HepG2 (cell line): ENCODE measurements around the gene SEPHS2. TPM values are rescaled to one million over a fixed set of nuclear protein-coding genes. Genes with fewer than 3 reads are reported as not detected.

Experiments used
- ATAC-seq: fragments of 200-7000 bp; cut with Tn5 transposase; 3 replicates; pipeline ENCODE4 v1.9.1; 2020; ENCODE audit warnings: mild to moderate bottlenecking, moderate library complexity
- BruUV-seq: library from RNA; stranded (reverse); fragments of 400-500 nt; replicated peaks from 2 replicates; lab custom pipeline; 2021; lab: Mats Ljungman, UMichigan
- CTCF ChIA-PET: fragments of 300-600 bp; formaldehyde crosslinking; extraction: SDS; loops from one replicate; lab custom pipeline; 2021; ENCODE audit warnings: low total read pairs, inconsistent platforms, low intra/inter-chr PET ratio; lab: Yijun Ruan, JAX
- POLR2A ChIA-PET: fragments of 350-600 bp; sonication (Branson Sonifier 250); formaldehyde crosslinking; loops from one replicate; lab custom pipeline; 2020; ENCODE audit warnings: antibody characterized with exemption, inconsistent platforms; lab: Yijun Ruan, JAX
- DNase-seq: peaks from one replicate; pipeline ENCODE4 v3.0.0-alpha.2; 2015; ENCODE audit warnings: low spot score
- FAIRE-seq: peaks from 3 replicates; lab custom pipeline; 2011; peaks lifted over from hg19 to GRCh38; lab: Jason Lieb, UNC
- H2AFZ ChIP-seq: one replicate; pipeline ENCODE4 v1.6.1; 2011; ENCODE audit warnings: low read length, inconsistent platforms
- H3K27ac ChIP-seq: fragments of 300-600 bp; 3 replicates; pipeline ENCODE4 v1.8.0; 2011; ENCODE audit warnings: mixed run types, mild to moderate bottlenecking, mixed read lengths, low read length, inconsistent platforms; ENCODE audit not compliant: insufficient read depth; ENCODE audit errors: extremely low read length
- H3K27me3 ChIP-seq, 2 experiments: fragments of 200-600 bp in 1 of 2; 2 replicates in 1 of 2; 3 replicates in 1 of 2; pipeline versions ENCODE4 v1.6.0 to v1.8.0; 2011; ENCODE audit warnings: low read length in 2 of 2, mild to moderate bottlenecking in 2 of 2, moderate library complexity in 2 of 2, inconsistent platforms in 1 of 2; ENCODE audit not compliant: insufficient read depth in 2 of 2, control insufficient read depth in 1 of 2
- H3K36me3 ChIP-seq, 2 experiments: fragments of 200-600 bp in 1 of 2; replicated peaks in 1 of 2; 2 replicates in 1 of 2; 3 replicates in 1 of 2; pipeline versions ENCODE4 v1.5.1 to v1.8.0; 2011; ENCODE audit warnings: low read length in 2 of 2, inconsistent platforms in 1 of 2; ENCODE audit not compliant: insufficient read depth in 2 of 2, control insufficient read depth in 1 of 2
- H3K4me1 ChIP-seq: 2 replicates; pipeline ENCODE4 v1.5.1; 2012; ENCODE audit warnings: low read length, inconsistent platforms; ENCODE audit not compliant: insufficient read depth
- H3K4me2 ChIP-seq: 2 replicates; pipeline ENCODE4 v1.6.0; 2011; ENCODE audit warnings: low read depth, low read length, inconsistent platforms
- H3K4me3 ChIP-seq, 3 experiments: fragments of 200-600 bp in 1 of 3; sonication (generic), shearing (Covaris generic) in 1 of 3; replicated peaks in 1 of 3; 2 replicates each; pipeline ENCODE4 v1.5.1; 2011 to 2016; ENCODE audit warnings: low read length in 3 of 3, inconsistent platforms in 2 of 3, low read depth in 2 of 3, mild to moderate bottlenecking in 2 of 3, control low read depth in 1 of 3, mixed read lengths in 1 of 3; ENCODE audit not compliant: insufficient read depth in 1 of 3
- H3K79me2 ChIP-seq: one replicate; pipeline ENCODE4 v1.6.1; 2011; ENCODE audit warnings: low read length, inconsistent platforms; ENCODE audit not compliant: insufficient read depth
- H3K9ac ChIP-seq: 2 replicates; pipeline ENCODE4 v1.6.0; 2011; ENCODE audit warnings: mild to moderate bottlenecking, low read depth, low read length, inconsistent platforms; ENCODE audit not compliant: insufficient read depth
- H3K9me3 ChIP-seq: 2 replicates; pipeline ENCODE4 v1.5.1; 2012; ENCODE audit warnings: mild to moderate bottlenecking, low read length
- H4K20me1 ChIP-seq: 2 replicates; pipeline ENCODE4 v1.6.0; 2011; ENCODE audit warnings: inconsistent platforms, mild to moderate bottlenecking, low read length, moderate library complexity; ENCODE audit not compliant: insufficient read depth
- BRCA1 ChIP-seq: sonication (generic); formaldehyde crosslinking; IDR thresholded peaks from 2 replicates; pipeline ENCODE4 v1.4.0; 2020; ENCODE audit warnings: missing genetic modification reagents
- CEBPZ ChIP-seq: IDR thresholded peaks from 2 replicates; pipeline ENCODE4 v1.6.1; 2012; ENCODE audit warnings: low read length, improper control_type of control experiment
- FOXJ3 ChIP-seq: sonication (generic); formaldehyde crosslinking; IDR thresholded peaks from 2 replicates; pipeline ENCODE4 v1.4.0; 2020; ENCODE audit warnings: missing genetic modification reagents, mild to moderate bottlenecking, borderline replicate concordance
- GATAD2A ChIP-seq: IDR thresholded peaks from 2 replicates; pipeline ENCODE4 v1.6.1; 2016
- GFI1 ChIP-seq: sonication (generic); formaldehyde crosslinking; IDR thresholded peaks from 2 replicates; pipeline ENCODE4 v1.5.0; 2020; ENCODE audit warnings: missing genetic modification reagents, mild to moderate bottlenecking, borderline replicate concordance
- ISL2 ChIP-seq: sonication (generic); formaldehyde crosslinking; IDR thresholded peaks from 2 replicates; pipeline ENCODE4 v1.5.0; 2020; ENCODE audit warnings: missing genetic modification reagents
- JUN ChIP-seq: sonication (generic); formaldehyde crosslinking; IDR thresholded peaks from 2 replicates; pipeline ENCODE4 v1.4.0; 2020; ENCODE audit warnings: mild to moderate bottlenecking, missing genetic modification reagents
- PLRG1 ChIP-seq: fragments of 450-650 bp; conservative IDR thresholded peaks from 2 replicates; pipeline ENCODE4 v1.6.1; 2016
- SRF ChIP-seq: IDR thresholded peaks from 2 replicates; pipeline ENCODE4 v1.6.1; 2011; ENCODE audit warnings: mild to moderate bottlenecking, low read depth, low read length, moderate library complexity
- SSRP1 ChIP-seq: IDR thresholded peaks from 2 replicates; pipeline ENCODE4 v1.6.1; 2016; ENCODE audit warnings: control low read depth
- THAP11 ChIP-seq: IDR thresholded peaks from 2 replicates; pipeline ENCODE4 v1.6.1; 2016; ENCODE audit warnings: missing biosample characterization, missing genetic modification reagents
- ZBED4 ChIP-seq: sonication (generic); formaldehyde crosslinking; IDR thresholded peaks from 2 replicates; pipeline ENCODE4 v1.4.0; 2020; ENCODE audit warnings: missing genetic modification reagents, borderline replicate concordance
- ZFY ChIP-seq: sonication (generic); formaldehyde crosslinking; IDR thresholded peaks from 2 replicates; pipeline ENCODE4 v1.4.0; 2020; ENCODE audit warnings: missing genetic modification reagents
- ZNF264 ChIP-seq: sonication (generic); formaldehyde crosslinking; IDR thresholded peaks from 2 replicates; pipeline ENCODE4 v1.4.0; 2020; ENCODE audit warnings: missing genetic modification reagents
- ZNF772 ChIP-seq: sonication (generic); formaldehyde crosslinking; IDR thresholded peaks from 2 replicates; pipeline ENCODE4 v1.5.0; 2020; ENCODE audit warnings: mild to moderate bottlenecking, missing genetic modification reagents
- ZSCAN21 ChIP-seq: sonication (generic); formaldehyde crosslinking; IDR thresholded peaks from 2 replicates; pipeline ENCODE4 v1.8.0; 2022; ENCODE audit warnings: mild to moderate bottlenecking, missing genetic modification reagents, moderate library complexity, borderline replicate concordance
- WGBS: methylation state at CpG from one replicate; pipeline ENCODE4 v1.1.6; 2017; ENCODE audit warnings: low lambda C conversion rate; 5-methylcytosine and 5-hydroxymethylcytosine counted together
- in situ Hi-C: cut with HindIII; loops from 2 replicates; pipeline ENCODE4 v1.10.0; 2017; ENCODE audit warnings: low pct_unique_long_range_greater_than_20kb; ENCODE audit not compliant: extremely low pct_ligation_motif_present
- intact Hi-C: fragments of 100-400 bp; cut with micrococcal nuclease; formaldehyde crosslinking; loops from one replicate; pipeline ENCODE4 v1.10.0; 2022; ENCODE audit not compliant: unreplicated experiment
- polyA plus RNA-seq, 8 experiments: library from polyadenylated mRNA; depleted of rRNA in 3 of 8; stranded (reverse) in 7 of 8; unstranded in 1 of 8; fragments of >200 nt; fragmentation: Illumina TruSeq in 4 of 8; extraction: Trizol in 4 of 8; gene quantifications; 2 replicates each; pipeline versions ENCODE4 v1.2.1 to v1.2.3, GENCODE V29; 2011 to 2016; ENCODE audit warnings: low read depth in 4 of 8, missing spikeins in 1 of 8, mixed read lengths in 1 of 8; ENCODE audit not compliant: insufficient read depth in 1 of 8
- total RNA-seq, 5 experiments: library from RNA; depleted of rRNA; stranded (reverse); fragments of >200 nt; fragmentation: Illumina TruSeq; extraction: Trizol; gene quantifications; 2 replicates each; pipeline ENCODE4 v1.2.3, GENCODE V29; 2016; ENCODE audit warnings: low read depth in 1 of 5

Gene SEPHS2
- total and polyA plus RNA-seq, 2 of the 13 experiments (the other 11 are each of a cell fraction or from before 2014, with no cell fraction given): 20.7 to 127 TPM

GRCh38 chr16:30409125-30410060, 36.3 kb downstream of the SEPHS2 start:
- peaks cover 39% of the 10 kb centered on the region for H3K4me1 ChIP-seq
- ATAC-seq (peak; percentile 76), FAIRE-seq (peak; percentile 64), DNase-seq (peak; percentile 90)
- no peaks in the 10 kb centered on the region for H3K27me3 ChIP-seq
- no peak overlapping the region for H3K9ac ChIP-seq
- intact Hi-C loops (loop anchor here (1.0 to 2.0 kb wide), 3 partner anchors 9 to 55 kb away; partner anchors contain the start of genes CD2BP2 and ZNF48), in situ Hi-C loops (no loop called here)
- peaks cover 13% of the 10 kb centered on the region for H3K79me2 ChIP-seq
- BruUV-seq: no TSS peak
- H4K20me1 ChIP-seq: no peaks in the 10 kb centered on the region
- ChIA-PET CTCF (interaction anchor here (0.6 to 2.3 kb wide), 9 partner anchors 13 to 297 kb away, joined by 3 to 20 read pairs (median 4); partner anchors contain the start of genes DCTPP1, TBC1D10B and ZNF48), POLR2A (interaction anchor here (0.5 to 4.9 kb wide), 22 partner anchors 9 to 318 kb away, joined by 3 to 70 read pairs (median 4); partner anchors contain the start of genes CD2BP2, DCTPP1, SEPHS2 and TBC1D10B)
- 50% methylated on average over 14 of the region's 15 CpGs for WGBS
- peak overlapping the region; percentile 55 for H3K4me2 ChIP-seq
- no peak overlapping the region for H2AFZ ChIP-seq
- H3K9me3 ChIP-seq: no peaks in the 10 kb centered on the region
- H3K27ac ChIP-seq: peak overlapping the region; percentile 17
- H3K4me3 ChIP-seq: peak overlapping the region in 2 of 3 experiments; percentile 8 to 19; a peak in 2 of 6 replicates
- peaks cover 15 to 28% of the 10 kb centered on the region in 2 experiments for H3K36me3 ChIP-seq
- TF ChIP-seq PLRG1: no peak
- TF ChIP-seq GATAD2A (CRISPR knock-in tag): peak; percentile 66
- TF ChIP-seq CEBPZ: no peak
- TF ChIP-seq SRF: peak; percentile 37; the same call in 1 of the 2 replicates
- 0 out of 2 replicates have a peak, but pooled peaks have one; percentile 22 for TF ChIP-seq ZBED4
- TF ChIP-seq GFI1 (CRISPR knock-in tag): peak; percentile 74; the same call in 1 of the 2 replicates
- no peak for TF ChIP-seq JUN
- TF ChIP-seq BRCA1 (CRISPR knock-in tag): 0 out of 2 replicates have a peak, but pooled peaks have one; percentile 33
- TF ChIP-seq ZNF264: 0 out of 2 replicates have a peak, but pooled peaks have one; percentile 67
- TF ChIP-seq FOXJ3 (CRISPR knock-in tag): no peak; the same call in 1 of the 2 replicates
- TF ChIP-seq ISL2 (CRISPR knock-in tag): peak; percentile 47; the same call in 1 of the 2 replicates
- peak; percentile 71 for TF ChIP-seq THAP11 (CRISPR knock-in tag)
- peak; percentile 67; the same call in 1 of the 2 replicates for TF ChIP-seq ZFY
- peak; percentile 60; the same call in 1 of the 2 replicates for TF ChIP-seq SSRP1 (CRISPR knock-in tag)
- peak; percentile 70; the same call in 1 of the 2 replicates for TF ChIP-seq ZNF772 (CRISPR knock-in tag)
- 0 out of 2 replicates have a peak, but pooled peaks have one; percentile 33 for TF ChIP-seq ZSCAN21 (CRISPR knock-in tag)
